Measurements from ENCODE around the gene LRTM2.
A peak's percentile ranks its signal among the peaks of the same experiment; 100 is the strongest.
"Not testable (repeated sequence)": the region's sequence is repeated elsewhere in the genome, so short reads cannot be mapped to it uniquely, and the experiment has no call there.

LRTM2 gene

GRCh38 chr12:1809591-1810190, 10.7 kb upstream of the LRTM2 start:
- no peak overlapping the region for H3K27ac ChIP-seq

GRCh38 chr12:1810201-1810930, 10.0 kb upstream of the LRTM2 start:
- H3K4me3 ChIP-seq, result no peak overlapping the region
- H3K27ac ChIP-seq, result peak overlapping the region in 2 of 21 experiments; percentile 43 to 80

More at GRCh38 chr12:1809591-1810190, 10.7 kb upstream of the LRTM2 start:
- no peak overlapping the region for H3K4me3 ChIP-seq

GRCh38 chr12:1810931-1811280, 9.5 kb upstream of the LRTM2 start:
- Histone ChIP-seq H3K27ac (peak overlapping the region in 9 of 21 experiments; percentile 43 to 81 (median 74)), H3K4me3 (no peak overlapping the region)

GRCh38 chr12:1811281-1811947, 9.0 kb upstream of the LRTM2 start:
- H3K4me3 ChIP-seq, result no peak overlapping the region

GRCh38 chr12:1811948-1812291, 8.4 kb upstream of the LRTM2 start:
- no peak overlapping the region for H3K4me3 ChIP-seq

More at GRCh38 chr12:1811281-1811947, 9.0 kb upstream of the LRTM2 start:
- H3K27ac ChIP-seq, result peak overlapping the region in 14 of 21 experiments; percentile 32 to 81 (median 70)

GRCh38 chr12:1812650-1813302, 7.6 kb upstream of the LRTM2 start:
- Histone ChIP-seq H3K27ac (peak overlapping the region in 19 of 21 experiments; percentile 6 to 81 (median 48)), H3K4me3 (no peak overlapping the region)

More at GRCh38 chr12:1811948-1812291, 8.4 kb upstream of the LRTM2 start:
- H3K27ac ChIP-seq, result peak overlapping the region in 18 of 21 experiments; percentile 24 to 81 (median 56)

- Histone ChIP-seq H3K27ac (no peak overlapping the region), H3K4me3 (no peak overlapping the region)
Measured at GRCh38 chr12:1814266-1814665, 6.1 kb upstream of the LRTM2 start.

GRCh38 chr12:1815108-1815507, 5.3 kb upstream of the LRTM2 start:
- H3K27ac ChIP-seq, result no peak overlapping the region
- H3K4me3 ChIP-seq, result no peak overlapping the region

- no peak overlapping the region for H3K27ac ChIP-seq
- H3K4me3 ChIP-seq, result no peak overlapping the region
Measured at GRCh38 chr12:1815814-1816729, 4.3 kb upstream of the LRTM2 start.

GRCh38 chr12:1816730-1817348, 3.5 kb upstream of the LRTM2 start:
- H3K27ac ChIP-seq, result no peak overlapping the region

GRCh38 chr12:1817928-1818327, 2.4 kb upstream of the LRTM2 start:
- not testable (repeated sequence) for H3K27ac ChIP-seq, H3K4me3 ChIP-seq

More at GRCh38 chr12:1816730-1817348, 3.5 kb upstream of the LRTM2 start:
- H3K4me3 ChIP-seq, result no peak overlapping the region

GRCh38 chr12:1819050-1819449, 1.3 kb upstream of the LRTM2 start:
- Histone ChIP-seq H3K27ac (no peak overlapping the region), H3K4me3 (no peak overlapping the region)

- H3K4me3 ChIP-seq, result no peak overlapping the region
- H3K27ac ChIP-seq, result no peak overlapping the region
Measured at GRCh38 chr12:1819571-1819970, 794 bp upstream of the LRTM2 start.

- Histone ChIP-seq H3K4me3 (no peak overlapping the region), H3K27ac (no peak overlapping the region)
Measured at GRCh38 chr12:1820896-1821291, 529 bp downstream of the LRTM2 start.

GRCh38 chr12:1821805-1822204, 1.4 kb downstream of the LRTM2 start:
- no peak overlapping the region for H3K4me3 ChIP-seq
- no peak overlapping the region for H3K27ac ChIP-seq

GRCh38 chr12:1822699-1823098, 2.3 kb downstream of the LRTM2 start:
- Histone ChIP-seq H3K4me3 (no peak overlapping the region), H3K27ac (no peak overlapping the region)

GRCh38 chr12:1823237-1823636, 2.9 kb downstream of the LRTM2 start:
- no peak overlapping the region for H3K27ac ChIP-seq

GRCh38 chr12:1825382-1826102, 5.2 kb downstream of the LRTM2 start:
- H3K4me3 ChIP-seq, result no peak overlapping the region
- no peak overlapping the region for H3K27ac ChIP-seq

More at GRCh38 chr12:1823237-1823636, 2.9 kb downstream of the LRTM2 start:
- H3K4me3 ChIP-seq, result no peak overlapping the region
